Ishikawa (cell line): ENCODE data around the gene RAB17.

ENCODE experiments used
- CEBPB ChIP-seq: IDR thresholded peaks from 2 replicates; pipeline ENCODE4 v1.6.1; 2012
- CREB1 ChIP-seq: IDR thresholded peaks from 2 replicates; pipeline ENCODE4 v1.6.1; 2012; ENCODE audit warnings: low read depth
- EGR1 ChIP-seq: IDR thresholded peaks from 2 replicates; pipeline ENCODE4 v1.6.1; 2012
- EP300 ChIP-seq: IDR thresholded peaks from 2 replicates; pipeline ENCODE4 v1.6.1; 2012; ENCODE audit warnings: borderline replicate concordance
- FOXM1 ChIP-seq: IDR thresholded peaks from 2 replicates; pipeline ENCODE4 v1.6.1; 2012; ENCODE audit warnings: low read depth, borderline replicate concordance
- NFIC ChIP-seq: IDR thresholded peaks from 2 replicates; pipeline ENCODE4 v1.6.1; 2012
- RAD21 ChIP-seq: IDR thresholded peaks from 2 replicates; pipeline ENCODE4 v1.6.1; 2012; ENCODE audit warnings: low read depth
- TAF1 ChIP-seq: IDR thresholded peaks from 2 replicates; pipeline ENCODE4 v1.6.1; 2012; ENCODE audit warnings: low read depth, mild to moderate bottlenecking
- TCF12 ChIP-seq: IDR thresholded peaks from 2 replicates; pipeline ENCODE4 v1.6.1; 2012; ENCODE audit warnings: low read depth
- TEAD4 ChIP-seq: IDR thresholded peaks from 2 replicates; pipeline ENCODE4 v1.6.1; 2012
- TF ChIP-seq, protein P1 (sequence below): IDR thresholded peaks from 2 replicates; pipeline ENCODE4 v1.6.1; 2012

DNA sequence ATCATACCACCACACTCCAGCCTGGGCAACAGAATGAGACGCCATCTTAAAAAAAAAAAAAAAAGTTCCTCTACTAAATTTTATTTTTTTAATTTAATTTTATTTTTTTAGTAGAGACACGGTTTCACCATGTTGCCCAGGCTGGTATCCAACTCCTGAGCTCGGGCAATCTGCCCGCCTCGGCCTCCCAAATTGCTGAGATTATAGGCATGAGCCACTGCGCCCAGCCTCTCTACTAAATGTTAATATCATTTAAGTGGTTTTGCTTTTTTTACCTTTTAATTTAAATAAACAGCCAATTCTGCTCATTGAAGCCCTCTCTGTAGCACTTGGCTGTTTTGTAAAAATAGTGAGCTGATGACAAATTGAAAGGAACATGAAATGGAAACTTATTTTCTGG lies 9.2 kb downstream of the RAB17 start:
- TF ChIP-seq EP300: no peak
- no peak for TF ChIP-seq RAD21
- no peak for TF ChIP-seq TAF1
- no peak for TF ChIP-seq FOXM1
- TF ChIP-seq NFIC: no peak
- TF ChIP-seq, protein P1, sequence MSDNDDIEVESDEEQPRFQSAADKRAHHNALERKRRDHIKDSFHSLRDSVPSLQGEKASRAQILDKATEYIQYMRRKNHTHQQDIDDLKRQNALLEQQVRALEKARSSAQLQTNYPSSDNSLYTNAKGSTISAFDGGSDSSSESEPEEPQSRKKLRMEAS: no peak
- TF ChIP-seq CREB1: no peak
- TF ChIP-seq EGR1: no peak
- no peak for TF ChIP-seq TEAD4
- TF ChIP-seq CEBPB: no peak
- TF ChIP-seq TCF12: no peak
